CD4-positive, alpha-beta T cell treated with Interleukin-2 at 100 ng/mL for 4 hours (primary cell): ENCODE results near the gene DMAC2.
"Not testable (repeated sequence)": the region's sequence is repeated elsewhere in the genome, so short reads cannot be mapped to it uniquely, and the experiment has no call there.

Experiments used
- DNase-seq: peaks from one replicate; pipeline ENCODE4 v3.0.0-alpha.2; 2020; ENCODE audit warnings: low spot score

DMAC2 gene

DNA sequence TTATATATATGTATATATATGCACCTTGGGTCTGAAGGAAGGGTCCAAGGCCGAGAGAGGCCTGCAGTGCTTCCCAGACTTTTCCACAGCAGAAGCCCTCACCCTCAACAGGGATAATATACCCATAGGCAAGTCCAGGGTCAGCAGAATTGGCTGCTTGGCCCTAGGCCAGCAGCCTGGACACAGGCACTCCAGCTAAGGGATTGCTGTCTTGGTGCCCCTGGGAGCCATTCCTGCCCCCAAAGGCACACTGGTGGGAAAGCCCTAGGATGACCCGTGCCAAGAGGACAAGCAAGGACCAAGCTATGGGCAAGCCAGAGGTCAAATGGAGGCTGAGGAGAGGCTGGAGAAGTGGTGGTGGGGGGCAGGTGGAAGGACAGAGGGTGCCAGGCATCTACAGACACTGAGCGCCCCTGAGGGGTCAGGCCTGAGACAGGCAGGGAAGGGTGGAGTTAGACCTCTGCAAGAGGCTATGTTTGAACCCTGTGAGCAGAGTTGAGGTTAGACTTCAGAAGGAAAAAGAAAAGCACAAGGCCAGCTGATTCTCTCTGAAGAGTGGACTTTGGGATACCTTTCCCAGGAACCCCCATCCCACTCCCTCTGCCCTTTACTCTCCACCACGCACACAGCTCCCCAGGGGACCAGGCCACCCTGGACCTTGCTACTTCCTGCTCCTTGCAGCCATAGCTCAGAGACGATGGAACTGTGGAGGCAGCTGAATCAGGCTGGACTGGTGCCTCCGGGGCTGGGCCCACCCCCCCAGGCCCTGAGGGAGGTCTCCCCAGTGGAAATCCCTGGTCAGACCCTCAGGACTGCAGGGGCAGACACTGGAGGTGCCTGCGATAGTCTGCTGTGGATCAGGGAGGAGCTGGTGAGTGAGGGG lies 3.0 kb upstream of the DMAC2 start, which contains the start of gene ERICH4:
ERICH4 (plus strand) TSS at position 684 of the 883 bp plus-strand sequence; CDS start at position 698, 14 bp downstream.
- DNase-seq, result no peak

DNA sequence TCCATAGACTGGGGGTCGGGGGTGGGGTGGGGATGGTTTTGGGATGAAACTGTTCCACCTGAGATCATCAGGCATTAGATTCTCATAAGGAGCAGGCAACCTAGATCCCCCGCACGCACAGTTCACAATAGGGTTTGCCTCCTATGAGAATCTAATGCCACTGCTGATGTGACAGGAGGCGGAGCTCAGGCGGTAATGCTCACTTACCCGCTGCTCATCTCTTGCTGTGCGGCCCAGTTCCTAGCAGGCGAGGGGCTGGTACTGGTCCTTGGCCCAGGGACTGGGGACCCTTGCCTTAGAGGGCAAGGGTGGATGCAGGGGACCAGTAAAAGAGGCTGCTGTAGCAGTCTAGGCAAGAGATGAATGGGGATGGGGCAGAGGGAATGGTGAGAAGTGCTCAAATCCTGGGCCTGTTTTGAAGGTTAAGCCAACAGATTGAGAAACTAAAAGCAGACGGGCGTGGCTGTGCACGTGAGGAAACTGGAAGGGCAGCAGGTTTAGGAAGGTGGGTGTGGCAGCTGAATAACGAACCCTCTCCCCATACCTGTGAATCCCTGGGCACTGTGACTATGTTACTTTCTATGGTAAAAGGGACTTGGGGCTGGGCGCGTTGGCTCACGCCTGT lies 1.7 kb upstream of the DMAC2 start:
- no peak for DNase-seq

DNA sequence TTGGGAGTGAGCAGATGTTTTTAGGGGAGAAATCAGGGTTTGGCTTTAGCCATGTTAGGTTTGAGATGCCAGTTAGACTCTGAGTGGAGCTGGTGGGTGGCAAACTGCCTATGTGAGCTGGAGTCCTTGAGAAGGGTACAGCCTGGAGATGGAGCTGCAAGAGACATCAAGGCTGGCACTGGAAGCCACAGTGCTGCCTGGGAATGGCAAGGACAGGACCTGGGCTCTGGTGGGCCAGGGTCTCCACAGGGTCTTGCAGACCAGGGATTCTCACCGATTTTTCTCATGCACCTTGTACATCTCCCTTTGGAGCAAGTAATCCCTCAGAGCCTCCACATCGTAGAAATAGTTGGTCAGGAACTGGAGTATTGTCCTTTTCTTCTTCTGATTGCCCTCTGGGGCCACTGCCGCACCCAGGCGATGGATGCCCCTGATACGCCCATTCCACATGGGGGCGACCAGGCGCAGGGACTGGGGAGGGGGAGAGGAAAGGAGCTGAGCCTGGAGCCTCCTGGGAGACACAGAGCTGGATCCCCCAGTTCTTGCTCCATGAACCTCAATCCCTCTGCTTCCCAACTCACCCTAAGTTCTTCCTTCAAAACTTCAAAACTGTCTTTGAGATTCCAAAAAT lies 1.7 kb downstream of the DMAC2 start:
- no peak for DNase-seq

DNA sequence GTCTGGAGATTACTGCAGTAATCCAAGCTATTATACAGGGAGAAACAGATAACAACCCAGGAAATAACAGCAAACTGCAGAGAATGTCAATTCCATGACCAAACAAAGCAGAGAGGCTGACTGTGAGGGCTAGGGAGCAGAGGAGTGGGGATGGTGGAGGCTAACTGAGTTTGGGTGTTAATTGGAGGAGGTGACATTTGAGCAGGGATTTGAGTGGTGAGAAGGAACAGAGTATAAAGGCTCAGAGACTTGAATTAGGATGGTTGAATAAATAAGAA lies 3.1 kb downstream of the DMAC2 start:
- no peak for DNase-seq

DNA sequence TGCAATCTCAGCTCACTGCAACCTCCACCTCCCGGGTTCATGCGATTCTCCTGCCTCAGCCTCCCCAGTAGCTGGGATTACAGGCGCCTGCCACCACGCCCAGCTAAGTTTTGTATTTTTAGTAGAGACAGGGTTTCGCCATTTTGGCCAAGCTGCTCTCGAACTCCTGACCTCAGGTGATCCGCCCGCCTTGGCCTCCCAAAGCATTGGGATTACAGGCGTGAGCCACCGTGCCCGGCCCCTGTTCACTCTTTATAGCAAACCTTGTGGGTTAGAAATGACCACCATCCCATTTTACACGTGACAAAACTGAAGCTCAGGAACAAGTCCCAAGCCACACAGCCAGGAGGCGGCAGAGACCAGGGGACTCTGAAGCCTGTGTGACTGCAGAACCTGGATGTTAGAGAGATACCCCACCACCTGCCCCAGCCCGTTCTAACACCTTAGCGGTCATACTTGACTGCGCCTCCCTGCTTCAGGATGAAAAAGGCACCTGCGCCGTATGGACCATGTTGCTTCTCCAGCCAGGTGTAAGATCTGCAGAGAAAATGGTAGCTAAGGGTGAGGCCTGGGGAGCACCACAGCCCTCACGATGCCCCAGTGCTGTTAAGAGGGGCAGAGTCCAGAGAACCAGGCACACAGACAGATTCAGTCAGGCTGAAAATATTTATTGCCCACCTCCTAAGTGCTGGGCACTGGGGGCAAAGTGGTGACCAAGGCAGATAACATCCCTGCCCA lies 3.6 kb downstream of the DMAC2 start:
- no peak for DNase-seq

- not testable (repeated sequence) for DNase-seq
Measured at GRCh38 chr19:41435376-41435775, 4.3 kb downstream of the DMAC2 start.

DNA sequence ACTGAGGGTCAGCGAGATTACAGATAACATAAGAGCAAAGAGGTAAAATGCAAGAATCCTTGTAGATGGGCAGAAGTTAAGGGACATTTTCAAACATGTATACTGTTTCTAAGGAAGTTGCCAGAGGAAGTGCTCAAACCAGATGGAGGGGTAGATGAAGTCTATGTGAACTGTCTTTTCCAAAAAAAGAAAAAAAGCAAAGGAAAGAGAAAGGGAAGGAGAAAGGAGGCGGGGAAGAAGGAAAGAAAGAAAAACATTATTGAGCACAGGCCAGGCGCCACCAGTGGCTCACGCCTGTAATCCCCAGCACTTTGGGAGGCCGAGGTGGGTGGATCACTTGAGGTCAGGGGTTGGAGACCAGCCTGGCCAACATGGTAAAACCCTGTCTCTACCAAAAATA lies 5.3 kb downstream of the DMAC2 start:
- DNase-seq, result no peak

- DNase-seq, result no peak
Measured at GRCh38 chr19:41433171-41433570, 6.5 kb downstream of the DMAC2 start.

DNA sequence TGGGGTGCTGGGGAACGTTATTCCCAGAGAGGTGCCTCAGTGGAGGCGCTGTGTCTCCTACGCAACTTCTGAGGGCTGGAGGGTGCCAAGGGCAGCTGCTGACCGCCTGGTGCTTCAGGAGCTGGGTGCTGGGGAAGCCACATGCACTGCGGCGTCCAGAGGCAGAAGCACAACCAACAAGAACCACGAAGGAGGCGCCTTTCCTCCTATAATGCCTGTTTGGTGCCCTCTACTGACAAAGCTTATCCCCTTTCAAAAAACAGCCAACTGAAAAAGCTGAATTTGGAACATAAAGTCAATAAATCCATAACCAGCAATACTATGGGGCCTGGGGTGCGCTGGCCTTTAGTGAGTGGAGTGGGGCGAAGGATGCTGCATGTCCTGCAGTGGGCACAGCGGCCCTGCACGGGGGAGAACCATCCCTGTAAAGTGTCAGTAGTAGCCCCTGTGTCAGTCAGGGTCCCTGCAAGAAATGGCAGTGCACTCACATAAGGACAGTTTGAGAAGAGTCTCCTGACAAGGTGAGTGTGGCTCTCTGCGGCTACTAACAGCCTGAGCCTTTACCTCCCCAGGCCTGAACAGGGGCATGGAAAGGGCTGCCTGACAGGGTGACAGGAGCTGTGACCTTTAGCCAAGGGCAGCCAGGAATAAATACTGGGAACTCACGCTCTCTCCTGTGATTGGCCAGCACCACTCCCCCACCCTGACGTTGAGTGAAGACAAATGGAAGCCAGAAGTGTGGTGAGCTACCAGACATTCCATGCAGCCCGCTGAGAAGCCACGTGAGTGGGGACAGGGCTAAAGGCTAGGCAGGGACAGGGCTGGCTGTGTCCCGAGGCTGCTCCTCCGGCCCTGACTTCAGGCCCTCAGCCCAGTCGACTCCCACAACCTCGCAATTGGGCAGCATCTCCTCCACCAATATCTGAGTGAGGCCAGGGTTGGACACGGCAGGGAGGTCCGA lies 8.0 kb downstream of the DMAC2 start:
- peak; percentile 18 for DNase-seq

DNA sequence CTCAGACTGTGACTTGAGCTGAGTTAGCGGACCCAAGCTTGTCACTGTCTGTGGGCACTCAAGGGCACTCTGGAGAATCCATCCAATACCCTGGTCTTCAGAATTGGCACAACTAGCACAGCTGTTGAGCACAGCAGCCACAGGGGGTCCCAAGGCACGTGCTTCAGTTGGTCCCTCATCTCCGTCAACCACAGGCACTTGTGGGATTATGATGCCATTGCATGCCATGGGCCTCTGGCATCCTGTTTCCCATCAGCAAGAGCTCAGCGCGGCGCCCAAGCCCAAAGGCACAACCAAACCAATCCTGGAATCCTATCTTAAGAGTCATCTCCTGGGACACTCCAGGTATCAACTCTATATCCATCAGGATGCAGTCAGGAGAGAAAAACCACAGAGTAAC lies 8.8 kb downstream of the DMAC2 start:
- DNase-seq, result no peak

DNA sequence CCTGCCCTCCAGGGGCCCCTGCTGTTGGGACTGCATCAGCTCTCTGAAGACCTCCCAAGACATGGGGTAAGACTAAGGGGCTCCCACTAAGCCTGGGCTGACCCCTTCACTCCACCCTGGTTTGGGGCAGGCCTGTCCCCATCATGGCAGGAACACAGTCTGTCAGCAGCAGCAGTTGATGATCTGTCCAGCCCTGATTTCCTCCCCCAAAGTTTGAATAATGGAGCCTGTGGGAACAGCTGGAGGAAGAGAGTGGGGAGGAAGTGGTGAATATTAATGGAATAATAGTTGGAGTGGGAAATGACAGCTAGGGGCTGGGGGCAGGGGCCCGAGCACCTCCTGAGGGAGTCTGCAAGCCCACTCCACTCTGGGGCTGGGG lies 11.2 kb downstream of the DMAC2 start:
- DNase-seq, result no peak

DNA sequence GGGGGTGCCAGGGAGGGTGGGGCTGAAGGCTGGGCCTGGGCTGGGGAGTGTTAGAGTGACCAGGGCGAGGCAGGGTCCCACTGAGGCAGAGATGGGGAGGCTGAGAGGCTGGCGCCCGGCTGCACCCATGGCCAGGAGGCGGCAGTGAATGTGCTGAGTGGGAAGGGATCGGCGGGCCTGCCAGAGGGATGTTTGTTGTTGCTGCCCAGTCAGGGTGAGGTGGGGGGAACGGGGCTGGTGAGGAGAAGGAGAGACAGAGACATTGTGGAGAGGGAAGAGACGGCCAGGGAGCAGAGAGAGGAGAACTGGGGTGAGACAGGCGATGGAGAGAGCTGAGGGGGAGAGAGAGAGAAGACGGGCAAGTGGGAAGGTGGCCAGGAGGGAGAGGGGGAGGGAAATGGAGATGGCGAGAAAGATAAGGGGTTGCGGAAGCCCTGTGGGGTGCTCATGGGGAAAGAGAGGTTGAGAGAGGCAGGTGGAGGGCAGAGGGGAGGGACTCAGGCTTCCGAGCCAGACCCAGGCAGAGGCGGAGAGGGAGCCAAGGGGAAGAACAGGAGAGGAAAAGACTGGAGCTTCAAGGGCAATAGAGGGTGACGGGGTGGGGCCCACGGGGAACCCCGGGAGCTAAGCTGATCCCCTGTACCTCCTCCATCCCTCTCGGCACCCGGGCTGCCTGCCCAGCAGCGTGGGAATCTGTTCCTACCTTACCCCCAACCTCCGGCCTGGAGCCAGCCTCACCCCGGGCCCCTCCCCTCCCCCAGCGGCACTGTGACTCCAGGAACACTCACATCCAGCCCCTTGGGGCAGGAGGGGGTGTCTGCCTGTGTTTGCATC lies 11.8 kb downstream of the DMAC2 start:
- DNase-seq, result peak; percentile 50

- peak; percentile 39 for DNase-seq
Measured at GRCh38 chr19:41426952-41427646, 12.6 kb downstream of the DMAC2 start, which contains the start of gene B3GNT8. Gene B3GNT8 (minus strand): TSS chr19:41427374. CDS start chr19:41426778, 596 bp downstream.

DNA sequence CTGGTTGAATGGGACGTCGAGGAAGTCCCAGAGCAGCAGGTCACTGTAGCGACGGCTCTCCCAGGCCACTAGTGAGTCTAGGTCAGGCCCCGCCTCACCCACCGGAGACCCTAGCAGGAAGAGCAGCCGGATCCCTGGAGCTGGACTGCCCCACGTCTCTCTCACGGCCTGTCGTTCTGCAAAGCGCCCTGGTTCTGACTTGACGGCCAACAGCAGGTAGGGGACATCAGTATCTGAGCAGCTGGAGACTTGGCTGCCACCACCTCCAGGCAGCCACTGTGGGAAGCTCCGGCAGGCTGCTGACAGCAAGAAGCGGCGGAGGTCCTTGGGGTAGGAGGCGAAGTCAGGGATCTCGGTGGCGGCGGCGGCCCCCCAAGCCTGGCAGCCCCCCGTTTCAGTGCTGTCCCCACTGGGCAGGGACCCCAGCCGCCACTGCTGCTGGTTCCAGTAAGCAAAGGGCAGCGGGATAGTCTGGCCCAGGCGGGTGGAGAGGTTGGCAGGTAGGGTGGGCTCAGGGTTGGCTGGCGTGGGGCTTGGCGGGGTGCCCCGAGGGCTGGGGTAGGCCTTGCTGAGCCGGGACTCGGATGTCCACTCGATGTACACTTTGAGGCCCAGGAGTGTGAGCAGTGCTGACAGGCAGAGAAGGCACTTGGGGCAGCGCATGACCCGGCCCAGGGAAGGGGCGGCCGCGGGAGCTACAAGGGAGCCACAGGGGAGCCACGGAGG lies 13.4 kb downstream of the DMAC2 start:
- no peak for DNase-seq

DNA sequence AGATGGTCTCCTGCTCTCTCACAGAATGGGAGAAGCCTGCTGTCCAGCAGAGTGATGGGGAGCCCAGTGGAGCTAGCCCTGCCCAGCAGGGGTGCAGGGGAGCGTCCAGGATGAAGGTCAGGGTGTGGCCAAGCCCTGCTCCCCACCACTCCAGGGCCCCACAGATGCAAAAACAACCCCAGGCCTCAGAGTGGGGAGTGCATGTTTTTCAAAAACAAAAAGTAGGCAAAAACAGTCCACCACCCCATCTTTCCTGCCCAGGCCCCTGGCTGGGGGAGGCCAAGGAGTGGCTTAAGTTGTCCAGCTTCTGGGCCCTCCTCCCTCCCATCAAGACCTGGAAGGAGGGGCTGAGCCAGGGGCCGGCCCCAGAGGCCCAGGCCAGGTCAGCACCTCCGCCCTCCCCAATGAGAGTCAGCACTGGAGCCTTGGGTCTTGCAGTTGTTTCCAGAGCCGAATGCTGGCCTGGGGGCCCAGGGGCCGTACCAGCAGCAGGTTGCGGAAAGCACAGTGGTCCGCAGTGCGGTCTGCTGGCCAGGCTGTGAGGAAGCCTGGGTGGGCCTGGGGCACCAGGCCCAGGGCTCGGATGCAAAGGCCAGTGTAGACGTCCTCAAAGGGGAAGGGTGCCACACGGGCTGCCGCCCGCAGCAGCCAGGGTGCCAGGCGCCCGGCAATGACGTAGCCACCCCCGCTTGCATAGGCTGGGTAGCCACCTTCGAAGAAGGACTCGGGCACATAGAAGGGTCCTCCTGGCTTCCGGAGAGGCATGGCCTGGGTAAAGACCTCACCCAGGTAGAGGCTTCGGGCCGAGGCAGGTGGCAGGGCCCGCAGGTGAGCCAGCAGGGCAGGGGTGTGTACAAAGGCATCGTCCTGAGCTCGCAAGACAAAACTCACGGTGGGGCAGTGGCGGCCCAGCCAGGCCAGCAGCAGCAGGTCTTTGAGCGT lies 14.3 kb downstream of the DMAC2 start:
- DNase-seq, result no peak

- no peak for DNase-seq
Measured at GRCh38 chr19:41424335-41425173, 15.2 kb downstream of the DMAC2 start.

DNA sequence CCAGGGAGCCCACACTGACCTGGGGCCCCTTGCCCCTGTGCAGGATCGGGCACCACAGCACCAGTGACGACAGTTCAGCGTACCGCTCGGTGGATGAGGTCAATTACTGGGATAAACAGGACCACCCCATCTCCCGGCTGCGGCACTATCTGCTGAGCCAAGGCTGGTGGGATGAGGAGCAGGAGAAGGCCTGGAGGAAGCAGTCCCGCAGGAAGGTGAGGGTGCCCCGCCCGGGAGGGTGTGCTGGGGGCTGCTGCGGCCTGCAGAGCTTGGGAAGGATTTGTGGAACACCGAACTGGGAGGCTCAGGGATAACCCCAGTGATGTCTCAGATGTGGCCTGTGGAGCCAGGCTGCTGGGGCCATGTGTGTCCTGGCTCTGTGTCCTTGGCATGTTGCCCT lies 16.8 kb downstream of the DMAC2 start:
- DNase-seq, result no peak
